ENCODE measurements around the gene KCNJ14.

The KCNJ14 gene

GRCh38 chr19:48509467-48510194 is 54.3 kb downstream of the KCNJ14 start:
- H3K4me3 ChIP-seq (ENCODE audit: low read depth, low read length): no peak overlapping the region
- no peak for TF ChIP-seq CTCF (IDR thresholded peaks at IDR 0.05; ENCODE audit: low read depth, low read length, missing control alignments)
- no peak for DNase-seq (ENCODE audit: low read depth)

- DNase-seq (ENCODE audit: low read depth): no peak
- TF ChIP-seq CTCF (IDR thresholded peaks at IDR 0.05; ENCODE audit: low read depth, low read length, missing control alignments): no peak
- no peak overlapping the region for H3K4me3 ChIP-seq (ENCODE audit: low read depth, low read length)
Observed at GRCh38 chr19:48510421-48511268, 55.3 kb downstream of the KCNJ14 start.

GRCh38 chr19:48511321-48511731 is 56.0 kb downstream of the KCNJ14 start:
- no peak overlapping the region for H3K4me3 ChIP-seq (ENCODE audit: low read depth, low read length)
- no peak for DNase-seq (ENCODE audit: low read depth)

GRCh38 chr19:48511800-48512503 is 56.6 kb downstream of the KCNJ14 start, which contains the start of gene LMTK3:
LMTK3 (minus strand) TSS chr19:48511835; CDS start chr19:48511576, 259 bp downstream.
- no peak for TF ChIP-seq CTCF (IDR thresholded peaks at IDR 0.05; ENCODE audit: low read depth, low read length, missing control alignments)
- DNase-seq (ENCODE audit: low read depth): no peak
- no peak within 1 kb of the TSS for H3K4me3 ChIP-seq (ENCODE audit: low read depth, low read length)

More at GRCh38 chr19:48511321-48511731, 56.0 kb downstream of the KCNJ14 start:
- TF ChIP-seq CTCF (IDR thresholded peaks at IDR 0.05; ENCODE audit: low read depth, low read length, missing control alignments): no peak

- no peak for DNase-seq (ENCODE audit: low read depth)
- peak overlapping the region; percentile 60; the same call in 1 of the 2 replicates for H3K4me3 ChIP-seq (ENCODE audit: low read depth, low read length)
- TF ChIP-seq CTCF (IDR thresholded peaks at IDR 0.05; ENCODE audit: low read depth, low read length, missing control alignments): no peak
Observed at GRCh38 chr19:48512504-48513288, 57.3 kb downstream of the KCNJ14 start.
